HepG2 (cell line): ENCODE measurements around the gene TAOK3. TPM values are rescaled to one million over a fixed set of nuclear protein-coding genes. Genes with fewer than 3 reads are reported as not detected.

Source experiments
- ATAC-seq: fragments of 200-7000 bp; cut with Tn5 transposase; 3 replicates; pipeline ENCODE4 v1.9.1; 2020; ENCODE audit warnings: mild to moderate bottlenecking, moderate library complexity
- BruUV-seq: library from RNA; stranded (reverse); fragments of 400-500 nt; replicated peaks from 2 replicates; lab custom pipeline; 2021; lab: Mats Ljungman, UMichigan
- CTCF ChIA-PET: fragments of 300-600 bp; formaldehyde crosslinking; extraction: SDS; loops from one replicate; lab custom pipeline; 2021; ENCODE audit warnings: low total read pairs, inconsistent platforms, low intra/inter-chr PET ratio; lab: Yijun Ruan, JAX
- POLR2A ChIA-PET: fragments of 350-600 bp; sonication (Branson Sonifier 250); formaldehyde crosslinking; loops from one replicate; lab custom pipeline; 2020; ENCODE audit warnings: antibody characterized with exemption, inconsistent platforms; lab: Yijun Ruan, JAX
- DNase-seq: peaks from one replicate; pipeline ENCODE4 v3.0.0-alpha.2; 2015; ENCODE audit warnings: low spot score
- FAIRE-seq: peaks from 3 replicates; lab custom pipeline; 2011; peaks lifted over from hg19 to GRCh38; lab: Jason Lieb, UNC
- H2AFZ ChIP-seq: one replicate; pipeline ENCODE4 v1.6.1; 2011; ENCODE audit warnings: low read length, inconsistent platforms
- H3K27ac ChIP-seq: fragments of 300-600 bp; 3 replicates; pipeline ENCODE4 v1.8.0; 2011; ENCODE audit warnings: mixed run types, mild to moderate bottlenecking, mixed read lengths, low read length, inconsistent platforms; ENCODE audit not compliant: insufficient read depth; ENCODE audit errors: extremely low read length
- H3K27me3 ChIP-seq, 2 experiments: fragments of 200-600 bp in 1 of 2; 2 replicates in 1 of 2; 3 replicates in 1 of 2; pipeline versions ENCODE4 v1.6.0 to v1.8.0; 2011; ENCODE audit warnings: low read length in 2 of 2, mild to moderate bottlenecking in 2 of 2, moderate library complexity in 2 of 2, inconsistent platforms in 1 of 2; ENCODE audit not compliant: insufficient read depth in 2 of 2, control insufficient read depth in 1 of 2
- H3K36me3 ChIP-seq, 2 experiments: fragments of 200-600 bp in 1 of 2; replicated peaks in 1 of 2; 2 replicates in 1 of 2; 3 replicates in 1 of 2; pipeline versions ENCODE4 v1.5.1 to v1.8.0; 2011; ENCODE audit warnings: low read length in 2 of 2, inconsistent platforms in 1 of 2; ENCODE audit not compliant: insufficient read depth in 2 of 2, control insufficient read depth in 1 of 2
- H3K4me1 ChIP-seq: 2 replicates; pipeline ENCODE4 v1.5.1; 2012; ENCODE audit warnings: low read length, inconsistent platforms; ENCODE audit not compliant: insufficient read depth
- H3K4me2 ChIP-seq: 2 replicates; pipeline ENCODE4 v1.6.0; 2011; ENCODE audit warnings: low read depth, low read length, inconsistent platforms
- H3K4me3 ChIP-seq, 3 experiments: fragments of 200-600 bp in 1 of 3; sonication (generic), shearing (Covaris generic) in 1 of 3; replicated peaks in 1 of 3; 2 replicates each; pipeline ENCODE4 v1.5.1; 2011 to 2016; ENCODE audit warnings: low read length in 3 of 3, inconsistent platforms in 2 of 3, low read depth in 2 of 3, mild to moderate bottlenecking in 2 of 3, control low read depth in 1 of 3, mixed read lengths in 1 of 3; ENCODE audit not compliant: insufficient read depth in 1 of 3
- H3K79me2 ChIP-seq: one replicate; pipeline ENCODE4 v1.6.1; 2011; ENCODE audit warnings: low read length, inconsistent platforms; ENCODE audit not compliant: insufficient read depth
- H3K9ac ChIP-seq: 2 replicates; pipeline ENCODE4 v1.6.0; 2011; ENCODE audit warnings: mild to moderate bottlenecking, low read depth, low read length, inconsistent platforms; ENCODE audit not compliant: insufficient read depth
- H3K9me3 ChIP-seq: 2 replicates; pipeline ENCODE4 v1.5.1; 2012; ENCODE audit warnings: mild to moderate bottlenecking, low read length
- H4K20me1 ChIP-seq: 2 replicates; pipeline ENCODE4 v1.6.0; 2011; ENCODE audit warnings: inconsistent platforms, mild to moderate bottlenecking, low read length, moderate library complexity; ENCODE audit not compliant: insufficient read depth
- ARHGAP35 ChIP-seq: sonication (generic); formaldehyde crosslinking; IDR thresholded peaks from 2 replicates; pipeline ENCODE4 v1.9.0; 2022; ENCODE audit warnings: mild to moderate bottlenecking, inconsistent platforms, moderate library complexity, missing genetic modification reagents, borderline replicate concordance
- ATRX ChIP-seq: sonication (generic); formaldehyde crosslinking; IDR thresholded peaks from 2 replicates; pipeline ENCODE4 v1.4.0; 2020; ENCODE audit warnings: missing genetic modification reagents, borderline replicate concordance
- CREB1 ChIP-seq, 2 experiments: fragments of 450-650 bp in 1 of 2; IDR thresholded peaks; 2 replicates each; pipeline ENCODE4 v1.6.1; 2016 to 2017; ENCODE audit warnings: control low read depth in 1 of 2, mild to moderate bottlenecking in 1 of 2, missing compliant biosample characterization in 1 of 2, missing genetic modification characterization in 1 of 2
- CREM ChIP-seq, 2 experiments: sonication (generic) in 1 of 2; formaldehyde crosslinking in 1 of 2; IDR thresholded peaks; 2 replicates each; pipeline versions ENCODE4 v1.4.0 to v1.6.1; 2016 to 2020; ENCODE audit warnings: antibody characterized with exemption in 1 of 2, mild to moderate bottlenecking in 1 of 2, missing genetic modification reagents in 1 of 2
- FOXP1 ChIP-seq, 2 experiments: fragments of 450-650 bp in 1 of 2; IDR thresholded peaks; 2 replicates each; pipeline ENCODE4 v1.6.1; 2017 to 2018; ENCODE audit warnings: antibody characterized with exemption in 1 of 2
- KMT2A ChIP-seq: sonication (generic); formaldehyde crosslinking; IDR thresholded peaks from 2 replicates; pipeline ENCODE4 v1.4.0; 2020; ENCODE audit warnings: missing genetic modification reagents
- MIER2 ChIP-seq: IDR thresholded peaks from 2 replicates; pipeline ENCODE4 v1.6.1; 2016; ENCODE audit warnings: missing biosample characterization, missing genetic modification reagents
- POLR2AphosphoS5 ChIP-seq: IDR thresholded peaks from 2 replicates; pipeline ENCODE4 v1.6.1; 2012; ENCODE audit warnings: low read depth, low read length
- YEATS2 ChIP-seq: sonication (generic); formaldehyde crosslinking; IDR thresholded peaks from 2 replicates; pipeline ENCODE4 v1.4.0; 2020; ENCODE audit warnings: missing genetic modification reagents, borderline replicate concordance
- ZBTB46 ChIP-seq: sonication (generic); formaldehyde crosslinking; IDR thresholded peaks from 2 replicates; pipeline ENCODE4 v1.4.0; 2020; ENCODE audit warnings: mild to moderate bottlenecking, missing genetic modification reagents, borderline replicate concordance
- ZNF30 ChIP-seq: sonication (generic); formaldehyde crosslinking; IDR thresholded peaks from 2 replicates; pipeline ENCODE4 v1.5.0; 2020; ENCODE audit warnings: mild to moderate bottlenecking, missing genetic modification reagents
- ZNF460 ChIP-seq: sonication (generic); formaldehyde crosslinking; IDR thresholded peaks from 2 replicates; pipeline ENCODE4 v1.5.1; 2020; ENCODE audit warnings: missing genetic modification reagents, mild to moderate bottlenecking, borderline replicate concordance
- ZNF577 ChIP-seq: sonication (generic); formaldehyde crosslinking; IDR thresholded peaks from 2 replicates; pipeline ENCODE4 v1.4.0; 2020; ENCODE audit warnings: mild to moderate bottlenecking, low read depth, missing genetic modification reagents, borderline replicate concordance
- ZNF674 ChIP-seq: sonication (generic); formaldehyde crosslinking; IDR thresholded peaks from 2 replicates; pipeline ENCODE4 v1.5.0; 2020; ENCODE audit warnings: low read depth, mild to moderate bottlenecking, missing genetic modification reagents
- ZNF781 ChIP-seq: sonication (generic); formaldehyde crosslinking; IDR thresholded peaks from 2 replicates; pipeline ENCODE4 v1.5.1; 2020; ENCODE audit warnings: borderline replicate concordance, mild to moderate bottlenecking, missing genetic modification reagents; ENCODE audit errors: not compliant biosample characterization
- ZNF839 ChIP-seq: sonication (generic); formaldehyde crosslinking; IDR thresholded peaks from 2 replicates; pipeline ENCODE4 v1.4.0; 2020; ENCODE audit warnings: missing genetic modification reagents, mild to moderate bottlenecking, borderline replicate concordance
- WGBS: methylation state at CpG from one replicate; pipeline ENCODE4 v1.1.6; 2017; ENCODE audit warnings: low lambda C conversion rate; 5-methylcytosine and 5-hydroxymethylcytosine counted together
- in situ Hi-C: cut with HindIII; loops from 2 replicates; pipeline ENCODE4 v1.10.0; 2017; ENCODE audit warnings: low pct_unique_long_range_greater_than_20kb; ENCODE audit not compliant: extremely low pct_ligation_motif_present
- intact Hi-C: fragments of 100-400 bp; cut with micrococcal nuclease; formaldehyde crosslinking; loops from one replicate; pipeline ENCODE4 v1.10.0; 2022; ENCODE audit not compliant: unreplicated experiment
- polyA plus RNA-seq, 8 experiments: library from polyadenylated mRNA; depleted of rRNA in 3 of 8; stranded (reverse) in 7 of 8; unstranded in 1 of 8; fragments of >200 nt; fragmentation: Illumina TruSeq in 4 of 8; extraction: Trizol in 4 of 8; gene quantifications; 2 replicates each; pipeline versions ENCODE4 v1.2.1 to v1.2.3, GENCODE V29; 2011 to 2016; ENCODE audit warnings: low read depth in 4 of 8, missing spikeins in 1 of 8, mixed read lengths in 1 of 8; ENCODE audit not compliant: insufficient read depth in 1 of 8
- total RNA-seq, 5 experiments: library from RNA; depleted of rRNA; stranded (reverse); fragments of >200 nt; fragmentation: Illumina TruSeq; extraction: Trizol; gene quantifications; 2 replicates each; pipeline ENCODE4 v1.2.3, GENCODE V29; 2016; ENCODE audit warnings: low read depth in 1 of 5

TAOK3 gene
- total and polyA plus RNA-seq, 2 of the 13 experiments (the other 11 are each of a cell fraction or from before 2014, with no cell fraction given), result 10.4 to 12.3 TPM

- Histone ChIP-seq H2AFZ (no peak overlapping the region), H3K36me3 (no peaks in the 10 kb centered on the region; a peak in 1 of 5 replicates), H3K27me3 (no peaks in the 10 kb centered on the region), H3K79me2 (peaks cover 2% of the 10 kb centered on the region), H3K9me3 (no peaks in the 10 kb centered on the region), H3K4me3 (no peak overlapping the region), H3K4me1 (peaks cover 80% of the 10 kb centered on the region), H3K9ac (no peak overlapping the region), H3K27ac (peak overlapping the region; percentile 76), H3K4me2 (peak overlapping the region; percentile 34), H4K20me1 (no peaks in the 10 kb centered on the region)
- intact Hi-C loops, result no loop called here
- FAIRE-seq (no peak), ATAC-seq (no peak), DNase-seq (no peak)
- BruUV-seq, result no TSS peak
- WGBS, result 98% methylated on average over 4 of the region's 4 CpGs
- CTCF ChIA-PET, result no interaction called here
- in situ Hi-C loops, result no loop called here
- TF ChIP-seq ZNF460, result peak; percentile 70; the same call in 1 of the 2 replicates
- TF ChIP-seq ATRX, result no peak
- POLR2A ChIA-PET, result interaction anchor here (0.7 to 5.3 kb wide), 5 partner anchors 12 to 61 kb away, joined by 3 to 103 read pairs (median 4); partner anchors contain the start of genes PEBP1 and VSIG10
Measured at GRCh38 chr12:118125743-118126118, 247.0 kb downstream of the TAOK3 start.

- CTCF ChIA-PET, result no interaction called here
- Histone ChIP-seq H2AFZ (no peak overlapping the region), H3K27ac (peak overlapping the region; percentile 76), H3K27me3 (no peaks in the 10 kb centered on the region), H3K4me1 (peaks cover 81% of the 10 kb centered on the region), H3K4me3 (no peak overlapping the region), H4K20me1 (no peaks in the 10 kb centered on the region), H3K9me3 (no peaks in the 10 kb centered on the region), H3K4me2 (peak overlapping the region; percentile 38), H3K9ac (0 out of 2 replicates have a peak overlapping the region, but pooled peaks have one; percentile 37), H3K79me2 (no peaks in the 10 kb centered on the region), H3K36me3 (no peaks in the 10 kb centered on the region; a peak in 1 of 5 replicates)
- in situ Hi-C loops (loop anchor here (5.0 kb wide), 1 partner anchor 248 kb away; the partner anchor contains the start of gene TAOK3), intact Hi-C loops (no loop called here)
- no peak; the same call in 1 of the 3 replicates for ATAC-seq
- 68% methylated on average over 5 of the region's 5 CpGs for WGBS
- FAIRE-seq, result no peak
- peak; percentile 82 for DNase-seq
- POLR2A ChIA-PET, result interaction anchor here (1.1 to 5.3 kb wide), 7 partner anchors 13 to 252 kb away, joined by 3 to 103 read pairs (median 4); partner anchors contain the start of genes PEBP1, SUDS3, TAOK3 and VSIG10
- BruUV-seq, result no TSS peak
- TF ChIP-seq FOXP1 (IDR thresholded peaks at IDR 0.05) (no peak), FOXP1 (CRISPR knock-in tag; IDR thresholded peaks at IDR 0.05) (peak; percentile 87), ARHGAP35 (CRISPR knock-in tag) (no peak), CREB1 (IDR thresholded peaks at IDR 0.05) (no peak), CREB1 (CRISPR knock-in tag; IDR thresholded peaks at IDR 0.05) (no peak), CREM (IDR thresholded peaks at IDR 0.05) (peak; percentile 67), CREM (CRISPR knock-in tag; IDR thresholded peaks at IDR 0.05) (no peak), ZNF839 (CRISPR knock-in tag) (no peak), ZNF577 (CRISPR knock-in tag) (no peak), ZBTB46 (CRISPR knock-in tag) (no peak), ZNF30 (CRISPR knock-in tag) (no peak), MIER2 (CRISPR knock-in tag) (no peak), ZNF781 (CRISPR knock-in tag) (peak; percentile 3), POLR2AphosphoS5 (no peak), YEATS2 (no peak), ZNF674 (no peak), KMT2A (no peak)
Measured at GRCh38 chr12:118124333-118124874, 248.3 kb downstream of the TAOK3 start.
